ENCODE measurements around the gene PPFIA4. TPM values are rescaled to one million over a fixed set of nuclear protein-coding genes. Genes with fewer than 3 reads are reported as not detected.

The PPFIA4 gene
- total RNA-seq, 2 experiments from 2014 or later: 48.5 to 56.0 TPM

- Mint-ChIP-seq H3K27ac (no peak overlapping the region), H3K36me3 (no peaks in the 10 kb centered on the region), H3K9me3 (no peaks in the 10 kb centered on the region), H3K4me3 (no peak overlapping the region), H3K27me3 (peaks cover 75% of the 10 kb centered on the region), H3K4me1 (peaks cover 21% of the 10 kb centered on the region)
- POLR2A ChIA-PET: no interaction called here
- no peak for ATAC-seq (ENCODE audit: low read depth)
- no peak for DNase-seq
Measured at GRCh38 chr1:203124546-203125317, 98.4 kb downstream of the PPFIA4 start.

DNA sequence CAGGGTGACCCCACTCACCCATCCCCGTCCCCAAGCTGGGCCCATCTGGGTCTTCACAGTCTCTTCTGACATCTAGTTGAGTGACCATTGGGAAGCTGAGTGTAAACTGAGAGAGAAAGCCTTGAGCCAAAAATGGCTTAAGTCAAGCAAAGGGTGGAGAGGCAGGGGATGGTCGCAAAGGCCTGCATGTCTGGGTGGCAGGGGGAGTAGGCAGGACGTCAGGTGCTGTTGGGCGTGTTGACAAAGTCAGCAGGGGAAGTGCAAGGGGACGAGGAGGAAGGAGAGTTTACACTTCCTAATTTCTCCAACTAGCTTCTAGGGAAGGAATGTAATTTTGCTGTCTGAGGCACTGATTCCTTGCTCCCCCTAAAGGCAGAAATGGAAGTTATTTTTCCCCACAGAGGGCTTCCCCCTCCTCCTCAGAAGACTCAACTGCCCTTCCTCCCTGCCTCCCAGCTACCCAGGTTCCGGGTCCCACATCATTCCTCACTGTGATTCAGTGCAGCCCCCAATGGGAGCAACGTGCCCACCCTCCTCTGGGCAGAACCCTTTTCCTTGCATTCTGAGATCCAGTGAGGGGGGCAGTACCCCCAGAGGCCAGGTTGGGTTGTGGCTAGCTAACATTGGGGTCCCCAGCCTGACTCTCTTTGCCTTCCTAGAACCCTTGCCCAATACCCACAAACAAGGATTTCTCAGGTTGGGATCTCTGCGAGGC lies 100.0 kb downstream of the PPFIA4 start:
- Mint-ChIP-seq H3K27ac (no peak overlapping the region), H3K36me3 (no peaks in the 10 kb centered on the region), H3K9me3 (no peaks in the 10 kb centered on the region), H3K4me3 (no peak overlapping the region), H3K27me3 (peaks cover 61% of the 10 kb centered on the region), H3K4me1 (peaks cover 17% of the 10 kb centered on the region)
- no peak for DNase-seq
- no peak for ATAC-seq (ENCODE audit: low read depth)
- POLR2A ChIA-PET: no interaction called here

GRCh38 chr1:203126866-203127665 lies 100.8 kb downstream of the PPFIA4 start:
- H3K27me3 Mint-ChIP-seq: peaks cover 56% of the 10 kb centered on the region
- ATAC-seq (ENCODE audit: low read depth) (no peak), DNase-seq (no peak)
- H3K36me3 Mint-ChIP-seq: no peaks in the 10 kb centered on the region
- H3K9me3 Mint-ChIP-seq: no peaks in the 10 kb centered on the region
- H3K27ac Mint-ChIP-seq: no peak overlapping the region
- peaks cover 11% of the 10 kb centered on the region for H3K4me1 Mint-ChIP-seq
- peak overlapping the region; percentile 27 for H3K4me3 Mint-ChIP-seq
- POLR2A ChIA-PET: no interaction called here

DNA sequence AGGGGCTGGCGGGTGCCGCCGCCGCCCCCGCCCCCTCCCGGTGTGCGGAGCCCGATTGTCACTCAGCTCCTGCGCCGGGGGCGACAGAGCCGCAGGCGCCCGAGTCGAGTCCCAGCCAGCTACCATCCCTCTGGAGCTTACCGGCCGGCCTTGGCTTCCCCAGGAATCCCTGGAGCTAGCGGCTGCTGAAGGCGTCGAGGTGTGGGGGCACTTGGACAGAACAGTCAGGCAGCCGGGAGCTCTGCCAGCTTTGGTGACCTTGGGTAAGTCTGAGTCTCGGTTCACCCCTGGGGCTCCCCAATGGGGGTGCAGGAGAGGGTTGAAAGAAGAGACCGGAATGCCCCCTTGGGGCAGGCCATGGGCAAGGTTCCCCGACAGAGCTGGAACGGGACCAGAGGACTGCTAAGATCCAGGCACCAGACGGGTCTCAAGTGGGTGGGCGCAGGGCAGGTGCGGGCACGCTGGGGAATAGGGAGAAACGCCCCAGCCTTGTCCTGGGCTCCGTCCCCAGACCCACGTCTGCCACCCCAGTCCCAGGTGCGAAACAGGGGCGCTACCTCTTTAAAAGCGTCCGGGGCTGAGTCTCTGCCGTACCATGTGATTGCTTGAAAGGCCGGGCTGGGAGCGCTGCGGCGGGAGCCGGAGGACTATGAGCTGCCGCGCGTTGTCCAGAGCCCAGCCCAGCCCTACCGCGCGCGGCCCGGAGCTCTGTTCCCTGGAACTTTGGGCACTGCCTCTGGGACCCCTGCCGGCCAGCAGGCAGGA lies 101.6 kb downstream of the PPFIA4 start, which contains the start of gene ADORA1:
Gene ADORA1 (plus strand): TSS at position 61 of the 765 bp plus-strand sequence. CDS start 1,116 bp downstream, outside the sequence.
- POLR2A ChIA-PET: no interaction called here
- H3K36me3 Mint-ChIP-seq: no peaks in the 10 kb centered on the region
- H3K9me3 Mint-ChIP-seq: no peaks in the 10 kb centered on the region
- ATAC-seq (ENCODE audit: low read depth): peak; percentile 48
- H3K4me3 Mint-ChIP-seq: peak within 1 kb of the TSS; percentile 27
- no peak within 1 kb of the TSS for H3K27ac Mint-ChIP-seq
- DNase-seq: no peak
- H3K4me1 Mint-ChIP-seq: peaks cover 9% of the 10 kb centered on the region
- H3K27me3 Mint-ChIP-seq: peaks cover 54% of the 10 kb centered on the region

GRCh38 chr1:203128431-203128715 lies 102.1 kb downstream of the PPFIA4 start:
- ATAC-seq (ENCODE audit: low read depth): no peak

More at GRCh38 chr1:203128431-203128715, 102.1 kb downstream of the PPFIA4 start:
- Mint-ChIP-seq H3K36me3 (no peaks in the 10 kb centered on the region), H3K9me3 (no peaks in the 10 kb centered on the region), H3K4me1 (peaks cover 9% of the 10 kb centered on the region), H3K4me3 (no peak overlapping the region), H3K27me3 (peaks cover 53% of the 10 kb centered on the region), H3K27ac (no peak overlapping the region)
- DNase-seq: no peak
- POLR2A ChIA-PET: no interaction called here

Other genes with a start within 250 kb of the PPFIA4 start
- 10 to 100 TPM; 45.2 to 55.5 TPM for gene KDM5B, start 218.1 kb upstream of the PPFIA4 start, total RNA-seq
- under 1 TPM in 1 of 2 experiments, not detected in 1; 0.61 TPM for gene PCAT6, start 215.5 kb upstream of the PPFIA4 start, total RNA-seq
- 10 to 100 TPM; 12.7 to 13.1 TPM for gene RABIF, start 137.3 kb upstream of the PPFIA4 start, total RNA-seq
- gene KLHL12, start 99.3 kb upstream of the PPFIA4 start, total RNA-seq: 10 to 100 TPM; 30.1 to 30.5 TPM
- 10 to 100 TPM; 64.8 to 64.9 TPM for gene ADIPOR1, start 68.2 kb upstream of the PPFIA4 start, total RNA-seq
- 10 to 100 TPM; 30.6 to 35.2 TPM for gene CYB5R1, start 59.2 kb upstream of the PPFIA4 start, total RNA-seq
- 10 to 100 TPM; 77.1 to 78.4 TPM for gene TMEM183A, start 19.1 kb upstream of the PPFIA4 start, total RNA-seq
- not detected for gene MYOG, start 59.5 kb downstream of the PPFIA4 start, total RNA-seq
- not detected for gene ADORA1, start 101.2 kb downstream of the PPFIA4 start, total RNA-seq
- not detected for gene MYBPH, start 149.3 kb downstream of the PPFIA4 start, total RNA-seq
- gene CHI3L1, start 160.2 kb downstream of the PPFIA4 start, total RNA-seq: under 1 TPM; 0.37 to 0.53 TPM
- 1 to 10 TPM in 1 of 2 experiments, under 1 TPM in 1; 0.67 to 1.0 TPM for gene CHIT1, start 203.2 kb downstream of the PPFIA4 start, total RNA-seq